Right ventricle myocardium inferior (tissue), 1 donor: ENCODE measurements around the gene COX14. TPM values are rescaled to one million over a fixed set of nuclear protein-coding genes. Genes with fewer than 3 reads are reported as not detected.
"Not testable (repeated sequence)": the region's sequence is repeated elsewhere in the genome, so short reads cannot be mapped to it uniquely, and the experiment has no call there.

Experiments
- ATAC-seq: fragments of 200-7000 bp; cut with Tn5 transposase; one replicate; pipeline ENCODE4 v1.9.1; 2020; ENCODE audit warnings: mild to moderate bottlenecking, moderate library complexity
- DNase-seq: peaks from one replicate; pipeline ENCODE4 v3.0.0; 2021; ENCODE audit errors: missing footprints
- intact Hi-C: fragments of 100-400 bp; cut with DNase I; formaldehyde crosslinking; loops from one replicate; pipeline ENCODE4 v1.11.0; 2022
- total RNA-seq: library from RNA; stranded (reverse); fragmentation: NEBNext Ultra II Directional; extraction: Animal tissue kit (Norgen Biotek cat#: 25700); gene quantifications from one replicate; pipeline ENCODE4 v1.2.1, GENCODE V29; 2021
- donor health status: DM: no; HTN: yes; CAD: no; lungs with severe emphysema.

The COX14 gene
- total RNA-seq, 1 donor from 2014 or later, result 234 TPM

DNA sequence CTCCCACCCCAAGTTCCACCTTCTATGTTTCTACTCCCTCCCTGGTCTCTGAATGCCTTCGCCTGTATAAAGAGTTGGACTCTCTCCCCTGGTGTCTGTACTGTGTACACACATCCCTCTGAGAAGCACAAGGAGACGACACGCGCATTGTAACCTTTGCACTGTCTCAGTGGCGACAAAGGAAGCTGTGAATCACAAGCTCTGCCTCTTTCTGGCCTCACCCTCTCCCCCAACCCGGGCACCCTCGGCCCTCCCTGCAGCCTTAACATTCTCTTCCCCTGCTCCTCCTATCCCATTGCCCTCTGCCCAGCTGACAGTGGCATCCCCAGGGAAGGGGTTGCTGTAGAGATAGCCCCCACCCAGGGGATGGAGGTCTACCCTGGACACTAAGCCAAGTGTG lies 29.4 kb upstream of the COX14 start:
- DNase-seq (no peak), ATAC-seq (no peak)
- intact Hi-C loops, result no loop called here

DNA sequence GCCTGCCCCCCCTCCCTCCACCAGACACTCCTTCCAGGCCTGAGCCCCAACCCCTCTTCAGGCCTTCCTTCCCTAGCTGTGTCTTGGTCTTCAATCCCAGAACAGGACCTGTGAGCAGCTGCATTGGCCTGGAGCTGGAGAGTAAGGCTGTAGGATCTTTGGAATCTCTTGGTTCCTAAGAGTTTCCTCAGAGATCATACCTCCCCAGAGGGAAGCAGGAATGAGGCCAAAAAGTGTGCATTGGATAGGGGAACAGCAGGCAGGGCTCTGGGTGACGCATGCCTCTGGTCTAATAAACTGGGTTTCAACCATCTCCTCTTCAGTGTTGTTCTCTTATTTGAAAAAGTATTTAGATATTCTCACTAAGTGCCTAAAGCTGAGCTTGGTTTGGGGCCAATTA lies 28.7 kb upstream of the COX14 start:
- intact Hi-C loops, result no loop called here
- no peak for ATAC-seq
- no peak for DNase-seq

DNA sequence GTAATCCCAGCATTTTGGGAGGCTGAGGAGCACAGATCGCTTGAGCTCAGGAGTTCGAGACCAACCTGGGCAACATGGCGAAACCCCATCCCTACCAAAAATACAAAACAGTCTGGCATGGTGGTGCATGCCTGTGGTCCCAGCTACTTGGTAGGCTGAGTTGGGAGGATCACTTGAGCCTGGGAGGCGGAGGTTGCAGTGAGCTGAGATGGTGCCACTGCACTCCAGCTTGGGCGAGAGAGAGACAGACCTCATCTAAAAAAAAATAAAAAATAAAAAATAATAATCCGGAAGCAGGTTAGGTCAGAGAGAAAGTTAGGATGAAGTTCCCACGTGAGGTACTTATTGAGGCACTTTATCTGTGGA lies 27.6 kb upstream of the COX14 start:
- not testable (repeated sequence) for ATAC-seq, DNase-seq
- intact Hi-C loops, result loop anchor here (2.0 kb wide), 1 partner anchor 82 kb away; the partner anchor contains the start of gene CERS5

DNA sequence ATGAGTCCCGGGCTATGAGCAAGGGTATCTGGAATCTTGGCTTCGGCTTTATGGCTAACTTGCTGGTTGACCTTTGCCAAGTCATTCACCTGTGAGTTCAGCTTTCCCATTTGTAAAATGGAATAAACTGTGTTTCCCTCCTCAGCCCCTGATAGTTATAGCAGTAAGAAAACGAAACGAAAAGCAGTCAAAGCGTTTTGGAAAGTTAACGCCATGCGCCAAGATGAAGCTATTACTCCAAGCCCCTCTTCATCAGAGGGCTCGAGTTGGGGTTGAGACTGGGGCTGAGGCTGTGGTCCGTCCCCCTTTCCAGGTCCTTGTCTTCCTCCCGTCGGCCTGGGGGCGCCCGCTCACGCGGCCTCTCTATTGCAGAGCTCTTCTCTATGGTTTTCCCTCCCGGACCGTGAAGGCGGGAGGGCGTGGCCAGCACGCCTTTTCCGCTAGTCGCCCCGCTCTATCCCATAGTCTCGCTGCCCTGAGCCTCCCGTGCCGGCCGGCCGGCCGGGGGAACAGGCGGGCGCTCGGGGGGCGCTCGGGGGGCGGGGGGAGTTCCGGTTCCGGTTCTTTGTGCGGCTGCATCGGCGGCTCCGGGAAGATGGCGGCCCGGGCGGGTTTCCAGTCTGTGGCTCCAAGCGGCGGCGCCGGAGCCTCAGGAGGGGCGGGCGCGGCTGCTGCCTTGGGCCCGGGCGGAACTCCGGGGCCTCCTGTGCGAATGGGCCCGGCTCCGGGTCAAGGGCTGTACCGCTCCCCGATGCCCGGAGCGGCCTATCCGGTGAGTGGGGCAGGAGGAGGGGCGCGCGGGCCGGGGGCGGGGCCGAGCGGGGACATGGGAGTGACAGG lies 27.0 kb upstream of the COX14 start, which contains the start of gene SMARCD1:
Gene SMARCD1 (plus strand): TSS at position 568 of the 840 bp plus-strand sequence. CDS start 28 bp downstream, at position 596.
- DNase-seq (peak; percentile 96), ATAC-seq (peak; percentile 95)
- intact Hi-C loops, result loop anchor here (1.0 to 2.0 kb wide), 2 partner anchors 25 to 82 kb away; partner anchors contain the start of gene CERS5

DNA sequence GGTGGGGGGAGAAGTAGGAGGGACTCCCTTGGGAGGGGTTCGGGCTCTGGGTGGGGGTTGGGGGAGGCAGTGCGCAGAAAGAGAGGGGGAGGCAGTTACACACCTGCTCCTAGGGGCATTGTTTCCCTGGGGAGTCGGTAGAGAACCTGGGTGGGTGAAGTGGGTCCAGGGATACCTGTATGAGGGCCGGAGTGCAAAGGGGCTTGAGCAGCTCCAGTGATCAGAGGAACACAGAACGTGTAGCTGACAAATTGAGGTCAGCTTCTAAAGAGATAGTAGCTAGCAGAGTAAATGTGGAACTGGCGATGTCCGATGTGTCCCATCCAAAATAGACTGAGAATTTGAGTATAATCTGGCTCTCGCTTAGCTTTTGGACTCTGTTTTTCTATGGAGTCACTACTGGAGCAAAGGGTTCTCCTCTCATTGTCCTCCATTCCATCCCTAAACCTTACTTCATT lies 26.4 kb upstream of the COX14 start:
- intact Hi-C loops, result loop anchor here (1.0 to 2.0 kb wide), 2 partner anchors 25 to 81 kb away; partner anchors contain the start of gene CERS5
- ATAC-seq (no peak), DNase-seq (no peak)

DNA sequence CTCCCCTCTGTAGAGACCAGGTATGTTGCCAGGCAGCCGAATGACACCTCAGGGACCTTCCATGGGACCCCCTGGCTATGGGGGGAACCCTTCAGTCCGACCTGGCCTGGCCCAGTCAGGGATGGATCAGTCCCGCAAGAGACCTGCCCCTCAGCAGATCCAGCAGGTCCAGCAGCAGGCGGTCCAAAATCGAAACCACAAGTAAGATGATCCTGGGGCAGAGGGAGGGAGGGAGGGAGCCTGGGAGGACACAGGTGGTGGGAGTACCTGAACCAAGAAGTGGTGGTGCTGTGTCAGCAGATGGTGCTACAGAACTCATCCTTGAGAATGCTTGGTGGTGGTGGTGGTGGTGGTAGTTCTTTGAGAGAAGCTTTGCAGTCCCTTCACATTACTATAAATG lies 25.9 kb upstream of the COX14 start:
- no peak for ATAC-seq
- DNase-seq, result no peak
- intact Hi-C loops, result no loop called here

DNA sequence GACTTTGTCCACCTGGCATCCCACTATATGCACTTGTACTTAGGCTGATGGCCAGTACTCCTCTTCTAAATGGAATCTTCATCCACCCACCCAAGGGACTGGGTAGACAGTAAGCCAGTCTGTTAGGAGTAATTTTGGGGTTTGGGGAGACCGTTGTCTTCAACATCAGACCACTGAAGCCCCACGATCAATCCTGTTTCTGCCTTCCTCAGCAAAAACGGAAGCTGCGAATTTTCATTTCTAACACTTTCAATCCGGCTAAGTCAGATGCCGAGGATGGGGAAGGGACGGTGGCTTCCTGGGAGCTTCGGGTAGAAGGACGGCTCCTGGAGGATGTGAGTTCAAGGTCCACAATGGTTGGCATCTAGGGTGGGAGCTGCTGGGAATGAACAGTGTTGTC lies 24.9 kb upstream of the COX14 start:
- DNase-seq (no peak), ATAC-seq (no peak)
- intact Hi-C loops, result no loop called here

DNA sequence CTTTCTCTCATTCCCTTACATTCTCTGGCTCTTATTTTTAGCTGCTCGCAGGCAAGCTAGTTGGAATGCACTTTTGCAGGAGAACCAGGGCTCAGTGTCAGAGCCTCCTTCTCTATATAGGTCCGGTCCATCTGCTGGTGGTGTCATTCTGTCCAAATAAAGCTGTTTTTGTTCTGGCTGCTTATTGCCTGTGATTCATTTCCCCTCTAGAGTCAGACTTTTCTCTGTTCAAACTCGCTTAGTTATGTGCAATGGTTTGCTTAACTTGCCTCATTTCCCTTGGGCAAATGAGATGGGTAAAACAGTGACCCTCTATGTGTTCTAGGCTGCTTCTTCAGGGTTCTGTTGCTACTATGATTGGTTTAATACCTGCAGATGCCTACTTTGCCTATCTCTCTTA lies 24.0 kb upstream of the COX14 start:
- DNase-seq, result no peak
- no peak for ATAC-seq
- intact Hi-C loops, result loop anchor here (2.0 kb wide), 1 partner anchor 87 kb away; no protein-coding TSS in a partner anchor

DNA sequence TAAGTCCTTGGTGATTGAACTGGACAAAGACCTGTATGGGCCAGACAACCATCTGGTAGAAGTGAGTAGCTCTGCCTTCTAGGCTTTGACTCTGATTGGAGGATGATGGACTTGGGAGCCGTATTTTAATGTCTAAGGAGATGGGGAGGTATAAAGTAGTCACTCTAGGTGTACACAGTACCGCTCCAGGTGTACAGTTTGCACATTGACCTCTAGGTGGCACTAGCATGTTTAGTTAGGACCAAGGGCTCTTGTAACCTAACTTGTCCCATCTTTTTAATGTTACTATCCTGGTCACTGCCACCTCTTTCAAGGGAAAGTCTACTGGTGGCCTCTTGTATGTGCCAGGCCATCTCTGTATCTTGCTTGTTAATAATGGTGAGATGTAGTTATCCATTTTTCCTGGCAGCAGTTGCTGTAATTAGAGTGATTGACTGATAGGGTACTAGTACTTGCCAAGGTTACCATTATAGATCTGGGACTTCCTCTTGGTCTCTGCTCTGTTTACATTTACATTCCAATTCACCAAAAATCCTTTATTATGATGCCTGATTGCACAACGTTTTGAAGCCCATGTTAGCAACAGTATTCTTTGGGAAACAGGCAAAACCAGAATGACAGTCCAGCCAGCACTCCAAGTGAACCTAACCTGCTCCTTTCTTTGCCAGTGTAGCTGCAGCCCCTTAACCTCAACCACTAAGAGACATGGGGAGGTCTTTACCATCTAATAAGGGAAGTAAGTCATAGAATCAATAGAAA lies 23.3 kb upstream of the COX14 start:
- intact Hi-C loops, result loop anchor here (2.0 kb wide), 1 partner anchor 86 kb away; no protein-coding TSS in a partner anchor
- peak; percentile 26 for ATAC-seq
- DNase-seq, result no peak

DNA sequence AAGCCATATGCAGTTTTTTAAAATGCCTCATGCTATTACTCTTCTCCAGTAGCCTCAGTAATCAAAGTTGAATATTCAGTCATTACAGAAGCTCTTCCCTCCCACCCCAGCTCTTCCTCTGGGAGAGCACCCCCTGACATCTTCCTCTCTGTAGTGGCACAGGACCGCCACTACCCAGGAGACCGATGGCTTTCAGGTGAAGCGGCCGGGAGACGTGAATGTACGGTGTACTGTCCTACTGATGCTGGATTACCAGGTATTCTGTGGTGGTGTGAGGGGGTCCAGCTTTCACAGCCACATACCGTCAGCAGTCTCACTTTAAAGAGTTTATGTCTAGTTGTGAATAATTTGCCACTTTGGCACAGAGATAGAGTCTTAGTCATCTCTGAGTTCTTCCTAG lies 22.3 kb upstream of the COX14 start:
- intact Hi-C loops, result loop anchor here (2.0 kb wide), 1 partner anchor 85 kb away; no protein-coding TSS in a partner anchor
- DNase-seq, result no peak
- no peak for ATAC-seq

DNA sequence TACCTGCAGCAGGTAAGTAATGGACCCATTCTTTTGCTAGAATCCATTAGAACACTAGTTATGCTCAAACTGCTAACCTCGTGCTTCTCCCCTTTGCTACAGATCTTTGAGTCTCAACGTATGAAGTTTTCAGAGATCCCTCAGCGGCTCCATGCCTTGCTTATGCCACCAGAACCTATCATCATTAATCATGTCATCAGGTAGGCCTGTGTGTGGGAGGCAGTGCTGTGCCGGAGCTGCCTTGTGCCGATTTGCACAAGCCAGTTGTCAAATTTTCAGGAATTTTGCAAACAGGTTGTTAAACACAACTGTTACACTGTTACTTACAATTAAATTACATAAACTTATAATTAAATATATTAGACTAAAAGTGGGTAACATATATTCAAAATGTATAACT lies 21.6 kb upstream of the COX14 start:
- DNase-seq (no peak), ATAC-seq (no peak)
- intact Hi-C loops, result no loop called here

DNA sequence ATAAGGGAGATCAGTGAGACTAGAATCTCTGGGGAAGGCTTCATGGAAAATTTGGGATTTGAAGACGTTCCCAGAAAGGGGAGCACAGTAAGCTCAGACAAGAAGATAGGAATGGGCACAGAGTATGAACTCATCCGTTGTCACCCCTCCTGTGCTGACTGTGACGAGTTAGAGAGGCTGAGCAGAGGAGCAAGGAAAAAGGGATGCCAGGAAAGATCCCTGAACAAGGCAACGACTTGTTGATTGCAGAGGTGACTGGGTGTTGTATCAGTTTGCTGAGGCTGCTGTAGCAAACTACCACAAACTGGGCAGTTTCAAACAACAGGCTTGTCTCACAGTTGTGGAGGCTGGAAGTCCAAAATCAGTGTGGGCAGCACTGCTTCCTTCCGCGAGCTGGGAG lies 14.1 kb upstream of the COX14 start:
- intact Hi-C loops, result no loop called here
- DNase-seq, result no peak
- no peak for ATAC-seq

DNA sequence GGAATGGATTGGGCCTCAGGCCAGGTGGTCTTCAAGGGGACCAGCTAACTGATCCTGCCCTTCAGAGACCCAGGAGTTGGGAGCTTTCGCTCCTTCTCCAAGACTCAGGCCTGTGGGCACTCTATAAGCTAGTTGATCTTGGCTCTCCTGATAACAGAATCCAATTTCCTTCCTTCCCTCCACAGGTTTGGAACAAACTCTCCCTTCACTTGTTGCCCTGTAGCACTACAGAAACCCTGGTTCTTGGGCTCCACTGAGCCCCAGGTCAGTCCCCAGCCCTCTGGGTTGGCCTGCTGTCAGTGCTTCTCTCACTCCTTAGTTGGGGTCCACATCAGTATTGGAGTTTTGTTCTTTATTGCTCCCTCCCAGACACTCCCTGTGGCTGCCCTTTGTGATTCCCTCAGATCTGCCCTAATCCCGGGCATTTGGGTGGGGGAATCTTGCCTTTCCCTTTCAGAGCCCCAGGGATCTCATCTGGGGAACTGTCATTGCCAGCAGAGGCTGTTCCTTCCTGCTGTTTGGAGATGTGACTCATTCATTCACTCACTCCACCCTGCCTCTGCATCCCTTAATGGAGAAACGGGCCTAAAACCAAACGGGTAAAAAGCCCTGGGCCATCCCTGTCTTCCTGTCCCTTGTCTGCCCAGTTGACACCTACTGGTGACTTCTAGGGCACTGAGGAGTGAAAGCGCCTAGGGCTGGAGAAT lies 12.6 kb upstream of the COX14 start:
- intact Hi-C loops, result no loop called here
- ATAC-seq, result peak; percentile 18

DNA sequence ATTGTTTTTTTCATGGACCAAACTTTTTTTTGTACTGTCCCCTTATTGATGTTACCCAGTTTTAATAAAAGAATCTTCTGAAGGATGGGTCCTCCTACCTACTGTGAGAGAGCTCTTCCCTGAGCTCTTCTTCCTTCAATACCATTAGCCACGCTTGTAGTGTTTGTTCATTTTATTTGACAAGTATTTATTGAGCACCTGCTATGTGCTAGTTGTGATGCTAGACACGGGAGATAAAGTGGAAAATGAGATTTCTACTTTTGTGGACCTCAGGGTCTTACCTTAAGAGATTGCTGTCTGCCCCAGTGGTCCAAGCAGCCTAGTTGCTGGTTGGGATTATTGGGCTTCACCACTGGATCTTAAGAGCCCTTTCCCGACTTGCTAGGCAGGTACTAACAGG lies 11.5 kb upstream of the COX14 start:
- ATAC-seq (no peak), DNase-seq (no peak)
- intact Hi-C loops, result no loop called here

More for the DNA sequence above, 12.6 kb upstream of the COX14 start:
- no peak for DNase-seq

DNA sequence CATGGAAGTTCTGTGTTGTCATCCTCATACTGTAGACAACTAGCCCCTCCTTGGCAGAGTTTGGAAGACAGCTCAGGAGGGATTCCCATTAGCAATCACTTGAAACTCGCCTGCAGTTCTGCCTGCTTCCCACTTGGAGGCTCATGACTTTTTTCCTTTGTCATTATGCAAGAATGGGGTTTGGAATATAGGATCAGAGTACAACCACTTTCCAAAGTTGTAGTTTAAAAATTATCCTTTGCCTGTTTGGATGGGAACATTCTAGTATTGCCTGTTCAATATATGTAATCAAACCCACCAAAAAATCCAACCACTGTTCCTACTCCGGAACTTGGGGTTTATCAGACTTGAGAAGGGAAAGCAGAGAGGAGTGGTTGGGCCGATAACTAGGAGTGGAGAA lies 10.4 kb upstream of the COX14 start:
- ATAC-seq (no peak), DNase-seq (no peak)
- intact Hi-C loops, result no loop called here

DNA sequence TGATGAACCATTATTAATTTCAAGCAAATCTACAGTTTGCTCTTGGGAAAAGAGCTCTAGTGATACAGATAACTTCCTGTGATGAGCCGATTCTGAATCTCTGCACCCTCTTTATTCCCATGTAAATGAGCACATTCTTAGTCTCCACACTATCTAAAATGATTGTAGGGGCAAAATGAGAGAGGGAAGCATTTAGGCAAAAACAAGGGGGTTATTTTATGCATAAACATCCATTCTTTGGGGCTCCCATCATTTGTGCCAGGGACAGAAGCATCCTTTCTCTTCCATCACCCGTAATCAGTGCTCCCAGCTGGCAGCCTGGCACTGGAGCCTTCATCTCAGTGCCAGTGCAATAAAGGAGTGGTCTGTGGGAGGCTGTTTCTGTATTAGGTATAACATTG lies 9.9 kb upstream of the COX14 start:
- DNase-seq (no peak), ATAC-seq (no peak)
- intact Hi-C loops, result no loop called here

DNA sequence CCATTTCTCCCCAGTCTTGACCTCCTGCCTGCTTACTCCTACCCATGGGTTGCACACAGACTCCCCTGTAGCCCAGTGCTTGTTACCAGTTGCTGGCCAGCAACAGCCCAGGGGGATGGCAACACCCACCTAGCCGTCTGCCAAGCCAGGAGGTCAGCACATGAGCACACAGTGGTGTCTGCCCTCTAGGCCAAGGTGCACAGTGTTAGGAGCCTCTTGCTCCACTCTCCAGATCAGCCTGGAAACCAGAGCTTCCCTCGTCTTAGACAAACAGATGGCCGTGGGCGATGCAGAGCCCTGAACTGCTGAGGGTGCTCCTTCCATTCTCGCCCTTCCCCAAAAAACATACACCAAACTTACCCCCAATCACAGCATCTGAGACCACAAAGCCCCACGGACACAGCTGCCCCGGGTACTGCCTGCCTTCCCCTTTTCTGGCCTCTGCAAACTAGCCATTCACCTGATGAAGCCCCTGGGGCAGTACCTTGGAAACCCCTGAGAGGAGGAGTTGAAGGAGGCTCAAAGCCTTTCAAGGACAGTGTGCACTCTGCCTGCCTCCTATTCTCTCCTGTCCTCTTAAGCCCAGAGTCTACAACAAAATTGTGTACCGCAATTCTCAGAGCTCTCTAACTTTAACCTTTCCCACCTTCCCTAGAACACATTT lies 9.3 kb upstream of the COX14 start:
- no peak for ATAC-seq
- no peak for DNase-seq
- intact Hi-C loops, result no loop called here

DNA sequence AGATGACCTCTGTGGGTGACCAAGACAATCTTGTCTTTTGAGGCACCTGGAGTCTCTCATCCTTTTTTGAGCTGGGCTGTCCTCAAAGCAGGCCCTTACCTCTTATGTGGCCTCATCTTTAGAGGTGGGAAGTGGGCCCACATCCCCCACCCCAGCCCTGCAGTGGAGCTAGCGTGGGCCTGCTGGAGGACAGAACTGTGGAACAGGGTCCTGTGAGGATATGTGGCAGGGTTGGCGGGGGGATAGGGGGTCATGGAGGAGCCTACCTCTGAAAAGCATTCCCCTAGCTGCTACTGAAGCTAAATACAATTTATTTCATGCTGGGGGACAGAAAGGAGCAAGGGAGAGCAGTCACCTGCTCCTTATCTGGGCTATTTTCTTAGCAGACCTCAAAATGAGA lies 8.7 kb upstream of the COX14 start:
- DNase-seq, result no peak
- intact Hi-C loops, result no loop called here
- no peak for ATAC-seq
